CD1c-positive myeloid dendritic cell (primary cell): ENCODE data around the gene CENPU.

Source experiments
- DNase-seq: peaks from one replicate; pipeline ENCODE4 v3.0.0-alpha.2; 2016; ENCODE audit errors: extremely low spot score

CENPU gene

GRCh38 chr4:184712322-184712721, 21.6 kb downstream of the CENPU start:
- DNase-seq, result no peak

- DNase-seq, result no peak
Measured at GRCh38 chr4:184706453-184706852, 27.4 kb downstream of the CENPU start.

GRCh38 chr4:184705692-184706091, 28.2 kb downstream of the CENPU start:
- DNase-seq, result no peak

GRCh38 chr4:184702114-184702513, 31.8 kb downstream of the CENPU start:
- no peak for DNase-seq

GRCh38 chr4:184699941-184700340, 34.0 kb downstream of the CENPU start:
- no peak for DNase-seq

- no peak for DNase-seq
Measured at GRCh38 chr4:184697956-184698355, 35.9 kb downstream of the CENPU start.

- no peak for DNase-seq
Measured at GRCh38 chr4:184695178-184695896, 38.6 kb downstream of the CENPU start.

GRCh38 chr4:184694412-184694956, 39.4 kb downstream of the CENPU start:
- no peak for DNase-seq

GRCh38 chr4:184693056-184693455, 40.8 kb downstream of the CENPU start:
- no peak for DNase-seq

- no peak for DNase-seq
Measured at GRCh38 chr4:184689681-184690080, 44.2 kb downstream of the CENPU start.

GRCh38 chr4:184688447-184688846, 45.4 kb downstream of the CENPU start:
- no peak for DNase-seq

GRCh38 chr4:184688005-184688404, 45.9 kb downstream of the CENPU start:
- DNase-seq, result no peak

GRCh38 chr4:184684491-184685189, 49.3 kb downstream of the CENPU start:
- peak; percentile 61 for DNase-seq

- no peak for DNase-seq
Measured at GRCh38 chr4:184681916-184682315, 52.0 kb downstream of the CENPU start.

- DNase-seq, result no peak
Measured at GRCh38 chr4:184680698-184681097, 53.2 kb downstream of the CENPU start.

GRCh38 chr4:184675821-184676492, 57.9 kb downstream of the CENPU start:
- no peak for DNase-seq

- no peak for DNase-seq
Measured at GRCh38 chr4:184675018-184675417, 58.9 kb downstream of the CENPU start.

- no peak for DNase-seq
Measured at GRCh38 chr4:184674011-184674410, 59.9 kb downstream of the CENPU start.

- DNase-seq, result no peak
Measured at GRCh38 chr4:184672741-184673140, 61.2 kb downstream of the CENPU start.

- DNase-seq, result no peak
Measured at GRCh38 chr4:184671101-184671500, 62.8 kb downstream of the CENPU start.

GRCh38 chr4:184669251-184669650, 64.6 kb downstream of the CENPU start:
- DNase-seq, result no peak

GRCh38 chr4:184668511-184669114, 65.3 kb downstream of the CENPU start:
- no peak for DNase-seq
